GM18498 (cell line): ENCODE results near the gene WASHC2A.
"Not testable (repeated sequence)": the region's sequence is repeated elsewhere in the genome, so short reads cannot be mapped to it uniquely, and the experiment has no call there.

Experiments
- ATAC-seq: cut with Tn5 transposase; IDR thresholded peaks from one replicate; pipeline ENCODE4 v1.9.1; 2021; ENCODE audit warnings: mild to moderate bottlenecking, moderate library complexity; ENCODE audit not compliant: unreplicated experiment

The WASHC2A gene

GRCh38 chr10:50145575-50145974 is 77.8 kb downstream of the WASHC2A start:
- not testable (repeated sequence) for ATAC-seq

DNA sequence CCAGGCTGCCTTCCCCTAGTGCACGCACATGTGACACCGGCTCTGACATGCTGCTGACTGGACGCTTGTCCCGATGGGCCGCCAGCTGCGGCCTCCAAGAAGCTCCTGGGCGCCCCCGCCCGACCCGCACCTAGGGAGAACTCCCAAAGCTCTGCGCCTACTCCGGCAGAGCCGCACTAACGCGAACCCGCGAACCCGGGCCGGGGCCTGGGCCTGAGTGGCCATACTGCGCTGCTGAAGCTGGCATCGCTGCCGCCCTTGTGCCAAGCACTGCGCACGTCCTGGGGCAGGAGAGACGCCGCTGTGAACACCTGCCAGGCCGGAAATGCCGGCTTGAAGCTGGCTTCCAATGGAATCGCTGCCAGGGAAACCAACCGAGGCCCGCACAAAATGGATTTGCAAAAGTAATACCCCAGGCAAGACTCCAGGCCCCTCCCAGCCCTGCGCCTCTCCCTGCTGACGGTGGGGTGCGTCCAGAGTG is 85.1 kb downstream of the WASHC2A start:
- ATAC-seq: no peak

GRCh38 chr10:50157868-50158267 is 90.1 kb downstream of the WASHC2A start:
- not testable (repeated sequence) for ATAC-seq

DNA sequence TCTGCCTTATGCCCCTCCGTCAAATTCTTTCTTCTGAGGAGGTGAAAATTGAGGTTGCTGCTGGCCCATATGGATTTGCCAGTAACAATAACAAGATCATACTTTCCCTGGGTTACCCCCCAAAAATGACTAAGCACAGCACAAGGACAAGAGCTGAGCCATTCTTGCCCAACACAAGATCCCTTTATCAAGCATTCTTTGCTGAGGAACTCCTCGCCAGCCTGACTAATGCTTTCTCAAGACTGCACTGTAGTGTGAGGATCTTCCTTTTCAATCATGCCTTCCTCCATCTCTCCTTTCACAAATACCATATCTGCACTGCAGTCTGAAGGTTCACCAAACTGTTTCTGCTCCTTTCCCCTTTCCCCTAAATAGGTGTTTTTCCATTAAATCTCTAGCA is 92.1 kb downstream of the WASHC2A start:
- not testable (repeated sequence) for ATAC-seq

DNA sequence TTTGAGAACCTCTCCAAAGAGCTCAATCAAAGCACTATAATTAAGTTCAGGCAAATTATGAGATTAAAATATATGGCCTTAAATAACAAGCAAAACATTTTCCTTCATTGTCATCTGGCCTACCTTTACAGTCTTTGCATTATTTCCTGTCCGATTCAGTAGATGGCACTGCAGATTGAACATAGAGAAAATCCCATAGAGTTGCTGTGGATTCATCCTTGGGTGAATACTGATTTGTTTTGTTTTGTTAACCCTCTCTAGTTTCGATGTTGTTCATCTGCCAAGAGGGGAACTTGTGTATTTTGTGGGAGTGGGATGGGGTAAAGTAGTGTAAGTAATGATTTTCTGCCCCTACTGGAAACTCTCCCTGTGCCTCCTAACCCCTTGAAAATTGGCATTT is 97.3 kb downstream of the WASHC2A start:
- ATAC-seq: not testable (repeated sequence)

DNA sequence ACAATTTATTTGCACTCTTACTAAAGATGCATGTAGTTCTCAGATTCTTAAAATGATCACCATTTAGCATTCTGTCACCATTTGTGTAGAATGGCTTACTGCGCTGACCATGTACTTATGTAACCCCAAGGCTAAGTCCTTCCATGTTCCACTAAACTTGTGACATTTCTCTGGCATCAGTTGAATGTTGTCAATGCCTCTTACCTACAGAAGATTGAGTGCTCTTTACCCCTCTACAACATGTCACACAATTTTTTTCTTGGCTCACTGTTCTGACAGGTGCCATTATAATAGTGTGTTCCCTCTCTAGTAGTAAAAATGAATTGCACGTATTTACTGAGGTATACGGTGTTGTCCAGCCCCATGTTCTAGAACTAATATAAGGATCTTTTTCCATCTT is 100.1 kb downstream of the WASHC2A start:
- not testable (repeated sequence) for ATAC-seq

- ATAC-seq: not testable (repeated sequence)
These were observed 101.8 kb downstream of the WASHC2A start for GRCh38 chr10:50169506-50169905.

GRCh38 chr10:50174788-50175525 is 107.2 kb downstream of the WASHC2A start:
- not testable (repeated sequence) for ATAC-seq
